Activated CD4-positive, alpha-beta T cell treated with anti-CD3 and anti-CD28 coated beads for 36 hours (primary cell): ENCODE data around the gene CREB3L1. TPM values are rescaled to one million over a fixed set of nuclear protein-coding genes. Genes with fewer than 3 reads are reported as not detected.

Experiments used
- ATAC-seq: fragments of 200-7000 bp; cut with Tn5 transposase; one replicate; pipeline ENCODE4 v1.10.0; 2021; ENCODE audit warnings: mild to moderate bottlenecking, moderate library complexity
- CTCF ChIA-PET: fragments of 350-600 bp; sonication (Branson Sonifier 250); formaldehyde crosslinking; loops from one replicate; lab custom pipeline; 2021; ENCODE audit warnings: antibody characterized with exemption; lab: Charles Lee
- POLR2A ChIA-PET: fragments of 350-600 bp; sonication (Branson Sonifier 250); formaldehyde crosslinking; loops from one replicate; lab custom pipeline; 2021; ENCODE audit warnings: antibody characterized with exemption, inconsistent platforms; lab: Charles Lee
- DNase-seq: peaks from one replicate; pipeline ENCODE4 v3.0.0-alpha.2; 2020
- H3K27ac Mint-ChIP-seq: one replicate; pipeline ENCODE4 v1.8.0; 2021; ENCODE audit warnings: mixed read lengths
- H3K27me3 Mint-ChIP-seq: one replicate; pipeline ENCODE4 v1.8.0; 2021; ENCODE audit warnings: mixed read lengths
- H3K36me3 Mint-ChIP-seq: one replicate; pipeline ENCODE4 v1.8.0; 2021; ENCODE audit warnings: low read depth, mixed read lengths
- H3K4me1 Mint-ChIP-seq: one replicate; pipeline ENCODE4 v1.8.0; 2021; ENCODE audit warnings: mixed read lengths
- H3K4me3 Mint-ChIP-seq: one replicate; pipeline ENCODE4 v1.8.0; 2021; ENCODE audit warnings: mild to moderate bottlenecking, moderate library complexity, mixed read lengths
- H3K9me3 Mint-ChIP-seq: one replicate; pipeline ENCODE4 v1.8.0; 2021; ENCODE audit warnings: low read depth, mixed read lengths
- intact Hi-C, 2 experiments: fragments of 100-400 bp; cut with DNase I in 1 of 2; cut with micrococcal nuclease in 1 of 2; formaldehyde crosslinking; loops; one replicate each; pipeline versions ENCODE4 v1.14.2 to v1.15.1; 2022 to 2024; cut with DNase I, micrococcal nuclease
- total RNA-seq, 2 experiments: library from RNA; stranded (reverse); gene quantifications; one replicate each; pipeline ENCODE4 v1.2.3, GENCODE V29; 2021

The CREB3L1 gene
- total RNA-seq, 2 experiments from 2014 or later, result 0.19 TPM; not detected in 1

DNA sequence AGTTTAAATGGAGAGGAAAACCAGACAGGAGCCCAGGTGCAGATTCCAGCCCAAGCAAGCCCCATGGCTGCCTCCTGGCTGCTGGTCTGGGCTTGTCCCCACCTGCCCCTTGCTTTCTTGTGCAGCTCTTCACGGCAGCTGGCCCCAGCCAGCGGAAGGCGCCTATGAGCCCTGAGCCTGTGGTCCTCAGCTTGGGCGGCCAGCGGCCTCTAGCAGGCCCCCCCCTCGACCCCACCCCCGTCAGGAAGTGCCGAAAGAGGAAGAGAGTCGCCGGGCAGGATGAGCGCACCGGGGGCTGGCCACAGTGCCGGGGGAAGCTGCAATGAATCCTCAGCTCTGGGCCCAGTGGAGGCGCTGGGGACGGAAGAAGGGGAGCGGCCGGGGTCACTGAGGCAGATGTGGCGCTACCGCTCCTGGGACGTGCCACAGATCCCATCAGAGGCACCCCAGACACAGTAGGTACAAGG, 67.7 kb downstream of the CREB3L1 start:
- H3K4me3 Mint-ChIP-seq, result peak overlapping the region; percentile 74
- intact Hi-C loops, result loop anchor here (5.0 to 10.0 kb wide), 7 partner anchors 37 to 1778 kb away; partner anchors contain the start of genes CD82 (in 1 of the 2), CSTPP1 (in 1 of the 2), MADD (in 1 of the 2) and MDK (in 1 of the 2)
- peak overlapping the region; percentile 75 for H3K27ac Mint-ChIP-seq
- H3K9me3 Mint-ChIP-seq, result no peaks in the 10 kb centered on the region
- ChIA-PET CTCF (interaction anchor here (0.7 to 13.2 kb wide), 7 partner anchors 9 to 107 kb away, joined by 3 to 139 read pairs (median 3); no protein-coding TSS in a partner anchor), POLR2A (interaction anchor here (0.6 to 1.1 kb wide), 2 partner anchors 13 to 106 kb away, joined by 3 read pairs; no protein-coding TSS in a partner anchor)
- no peaks in the 10 kb centered on the region for H3K27me3 Mint-ChIP-seq
- H3K36me3 Mint-ChIP-seq, result peaks cover 11% of the 10 kb centered on the region
- no peak for ATAC-seq
- DNase-seq, result peak; percentile 43
- H3K4me1 Mint-ChIP-seq, result peaks cover 73% of the 10 kb centered on the region

- CTCF ChIA-PET, result interaction anchor here (0.7 to 13.2 kb wide), 9 partner anchors 12 to 108 kb away, joined by 3 to 139 read pairs (median 3); no protein-coding TSS in a partner anchor
- Mint-ChIP-seq H3K9me3 (no peaks in the 10 kb centered on the region), H3K27ac (peak overlapping the region; percentile 89), H3K4me3 (peak overlapping the region; percentile 74), H3K36me3 (peaks cover 11% of the 10 kb centered on the region), H3K27me3 (no peaks in the 10 kb centered on the region), H3K4me1 (peaks cover 81% of the 10 kb centered on the region)
- no peak for ATAC-seq
- POLR2A ChIA-PET, result interaction anchor here (0.6 to 1.2 kb wide), 6 partner anchors 12 to 991 kb away, joined by 3 to 5 read pairs (median 4); no protein-coding TSS in a partner anchor
- intact Hi-C loops, result loop anchor here (2.0 to 10.0 kb wide), 8 partner anchors 15 to 1779 kb away; partner anchors contain the start of genes CD82 (in 1 of the 2), CSTPP1 (in 1 of the 2), MADD (in 1 of the 2) and MDK (in 1 of the 2)
- DNase-seq, result peak; percentile 67
Measured at GRCh38 chr11:46345881-46346484, 68.5 kb downstream of the CREB3L1 start.

DNA sequence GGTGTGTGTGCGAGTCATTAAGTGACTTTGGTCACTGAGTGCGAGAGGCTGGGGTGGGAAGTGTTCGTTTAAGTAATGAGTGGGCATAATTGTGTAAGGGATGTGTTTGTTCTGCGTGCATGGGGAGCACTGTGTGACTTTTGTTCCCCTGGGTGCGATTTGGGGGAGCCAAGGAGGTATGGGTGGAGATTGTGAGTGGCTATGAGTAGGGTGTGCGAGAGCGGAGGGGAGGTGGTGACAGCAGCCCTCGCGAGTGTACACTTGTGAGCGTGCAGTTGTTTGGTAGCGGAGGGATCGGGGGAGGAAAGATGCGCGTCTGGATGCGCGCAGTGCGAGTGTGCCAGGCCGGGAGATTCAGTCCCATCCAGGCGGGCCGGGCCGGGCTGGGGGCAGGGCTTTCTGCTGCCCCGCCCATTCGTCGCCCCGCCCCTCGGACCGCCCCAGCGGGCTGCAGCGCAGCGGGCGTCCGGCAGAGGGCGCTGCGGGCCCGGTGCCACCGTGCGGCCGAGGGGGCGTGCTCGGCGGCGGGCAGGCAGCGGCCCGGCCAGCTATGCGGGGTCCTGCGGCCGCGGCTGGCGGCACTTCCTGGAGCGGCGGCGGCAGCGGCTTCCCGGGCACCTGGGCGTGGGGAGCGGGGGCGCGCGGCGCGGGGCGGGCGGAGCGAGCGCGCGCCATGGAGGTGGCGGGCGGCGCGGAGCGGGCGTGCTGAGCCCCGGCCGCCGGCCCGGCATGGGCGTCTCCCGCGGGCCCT, 69.6 kb downstream of the CREB3L1 start, which contains the start of gene DGKZ:
Gene DGKZ, plus strand, starts transcription at position 578 of the 751 bp plus-strand sequence. CDS start 197 bp downstream, outside the sequence.
- Mint-ChIP-seq H3K9me3 (no peaks in the 10 kb centered on the region), H3K36me3 (peaks cover 11% of the 10 kb centered on the region), H3K27me3 (no peaks in the 10 kb centered on the region), H3K27ac (peak within 1 kb of the TSS; percentile 96), H3K4me1 (peaks cover 81% of the 10 kb centered on the region), H3K4me3 (peak within 1 kb of the TSS; percentile 90)
- peak; percentile 93 for DNase-seq
- ChIA-PET CTCF (interaction anchor here (0.6 to 13.2 kb wide), 8 partner anchors 11 to 109 kb away, joined by 3 to 141 read pairs (median 4); no protein-coding TSS in a partner anchor), POLR2A (interaction anchor here (0.7 to 1.2 kb wide), 3 partner anchors 13 to 16 kb away, joined by 4 to 5 read pairs (median 5); no protein-coding TSS in a partner anchor)
- peak; percentile 66 for ATAC-seq
- intact Hi-C loops, result loop anchor here (1.0 to 10.0 kb wide), 22 partner anchors 14 to 1780 kb away; partner anchors contain the start of genes PHF21A (in 2 of the 2), AMBRA1 (in 1 of the 2), ARHGAP1 (in 1 of the 2) and ATG13 (in 1 of the 2)

GRCh38 chr11:46347637-46348311, 70.3 kb downstream of the CREB3L1 start:
- H3K4me1 Mint-ChIP-seq, result peaks cover 79% of the 10 kb centered on the region

DNA sequence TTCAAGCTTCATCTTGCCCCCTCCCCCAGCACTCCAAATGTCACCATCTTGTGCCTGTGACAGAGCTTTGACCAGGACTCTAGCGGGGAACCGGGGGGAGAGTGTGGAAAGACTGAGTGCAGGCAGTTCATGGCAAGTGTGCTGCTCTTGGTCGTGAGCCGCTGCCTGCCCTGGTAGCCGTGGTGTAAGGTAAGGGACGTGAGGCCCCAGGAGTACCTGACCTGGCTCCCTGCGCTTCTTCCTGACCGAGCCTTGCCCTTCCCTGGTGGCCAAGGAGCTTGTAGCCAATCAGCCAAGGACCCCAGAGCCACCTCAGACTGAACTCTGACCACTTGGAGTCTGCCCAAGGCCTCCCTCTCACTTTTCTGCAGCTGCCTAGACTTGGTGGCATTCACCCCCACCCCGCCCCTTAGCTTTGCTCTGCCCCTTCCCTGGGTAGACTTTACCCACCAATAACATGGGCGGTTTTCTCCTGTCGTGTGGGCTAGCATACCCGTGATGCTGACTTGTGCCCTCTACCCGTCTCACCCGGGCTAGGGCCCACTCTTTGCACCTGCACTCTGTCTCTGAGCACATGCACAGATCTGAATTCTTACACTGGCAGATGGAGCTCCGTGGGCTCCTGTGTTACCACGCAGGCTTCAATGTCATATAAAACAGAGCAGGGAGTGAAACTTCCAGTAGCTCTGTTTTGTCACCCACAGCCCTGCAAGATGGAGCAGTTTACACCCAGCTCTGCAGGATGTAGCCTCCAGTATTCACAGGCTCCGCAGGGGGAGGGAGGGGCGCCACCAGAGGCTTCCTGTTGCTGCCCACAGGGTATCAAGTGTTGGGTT, 71.3 kb downstream of the CREB3L1 start:
- ATAC-seq, result peak; percentile 23
- intact Hi-C loops, result loop anchor here (5.0 to 10.0 kb wide), 7 partner anchors 34 to 1781 kb away; partner anchors contain the start of genes CD82 (in 1 of the 2), CSTPP1 (in 1 of the 2), MADD (in 1 of the 2) and MDK (in 1 of the 2)

More at GRCh38 chr11:46347637-46348311, 70.3 kb downstream of the CREB3L1 start:
- ATAC-seq, result no peak
- ChIA-PET POLR2A (interaction anchor here (0.6 to 1.2 kb wide), 2 partner anchors 17 to 204 kb away, joined by 3 read pairs; no protein-coding TSS in a partner anchor), CTCF (interaction anchor here (0.6 to 13.2 kb wide), 11 partner anchors 11 to 184 kb away, joined by 3 to 141 read pairs (median 5); no protein-coding TSS in a partner anchor)
- H3K27ac Mint-ChIP-seq, result peak overlapping the region; percentile 96
- H3K4me3 Mint-ChIP-seq, result peak overlapping the region; percentile 90
- H3K27me3 Mint-ChIP-seq, result no peaks in the 10 kb centered on the region
- no peaks in the 10 kb centered on the region for H3K9me3 Mint-ChIP-seq
- peak; percentile 44 for DNase-seq
- intact Hi-C loops, result loop anchor here (1.0 to 10.0 kb wide), 22 partner anchors 14 to 1780 kb away; partner anchors contain the start of genes PHF21A (in 2 of the 2), AMBRA1 (in 1 of the 2), ARHGAP1 (in 1 of the 2) and ATG13 (in 1 of the 2)
- peaks cover 15% of the 10 kb centered on the region for H3K36me3 Mint-ChIP-seq

DNA sequence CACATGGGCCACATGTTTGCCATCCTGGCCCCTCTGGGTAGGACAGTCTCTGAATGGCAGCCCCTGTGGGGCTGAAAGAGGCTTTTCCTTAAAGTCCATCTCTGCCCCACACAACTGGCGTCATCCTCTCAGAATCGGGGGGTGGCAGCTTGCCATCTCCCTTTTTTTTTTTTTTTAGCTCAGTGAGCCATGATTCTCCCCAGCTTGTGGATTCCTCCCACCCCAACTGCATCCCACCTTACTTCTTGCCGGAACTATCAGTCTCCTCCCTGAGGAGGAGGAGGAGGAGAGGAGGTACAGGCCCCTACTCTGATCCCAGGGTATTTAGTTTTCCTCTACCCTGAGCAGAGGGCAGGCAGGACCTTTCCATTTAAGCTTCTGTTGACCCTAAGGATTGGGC, 73.2 kb downstream of the CREB3L1 start:
- ChIA-PET POLR2A (interaction anchor here (0.6 kb wide), 1 partner anchor 238 kb away, joined by 5 read pairs; no protein-coding TSS in a partner anchor), CTCF (interaction anchor here (0.6 to 13.2 kb wide), 6 partner anchors 10 to 283 kb away, joined by 3 to 141 read pairs (median 32); no protein-coding TSS in a partner anchor)
- H3K27ac Mint-ChIP-seq, result peak overlapping the region; percentile 82
- intact Hi-C loops, result no loop called here
- DNase-seq (no peak), ATAC-seq (no peak)
- H3K4me1 Mint-ChIP-seq, result peaks cover 80% of the 10 kb centered on the region
- no peaks in the 10 kb centered on the region for H3K9me3 Mint-ChIP-seq
- no peaks in the 10 kb centered on the region for H3K27me3 Mint-ChIP-seq
- peaks cover 21% of the 10 kb centered on the region for H3K36me3 Mint-ChIP-seq
- no peak overlapping the region for H3K4me3 Mint-ChIP-seq

More for the DNA sequence above, 71.3 kb downstream of the CREB3L1 start:
- ChIA-PET POLR2A (interaction anchor here (0.6 to 1.2 kb wide), 5 partner anchors 10 to 203 kb away, joined by 3 to 4 read pairs (median 3); no protein-coding TSS in a partner anchor), CTCF (interaction anchor here (0.5 to 13.2 kb wide), 11 partner anchors 8 to 183 kb away, joined by 3 to 141 read pairs (median 6); no protein-coding TSS in a partner anchor)
- Mint-ChIP-seq H3K4me3 (peak overlapping the region; percentile 90), H3K9me3 (no peaks in the 10 kb centered on the region), H3K27me3 (no peaks in the 10 kb centered on the region), H3K27ac (peak overlapping the region; percentile 96), H3K36me3 (peaks cover 18% of the 10 kb centered on the region), H3K4me1 (peaks cover 81% of the 10 kb centered on the region)
- DNase-seq, result peak; percentile 76

- Mint-ChIP-seq H3K4me1 (peaks cover 80% of the 10 kb centered on the region), H3K27me3 (no peaks in the 10 kb centered on the region), H3K4me3 (peak overlapping the region; percentile 76), H3K36me3 (peaks cover 21% of the 10 kb centered on the region), H3K27ac (peak overlapping the region; percentile 82), H3K9me3 (no peaks in the 10 kb centered on the region)
- DNase-seq (no peak), ATAC-seq (no peak)
- ChIA-PET POLR2A (no interaction called here), CTCF (interaction anchor here (0.6 to 13.2 kb wide), 10 partner anchors 8 to 108 kb away, joined by 3 to 141 read pairs (median 8); no protein-coding TSS in a partner anchor)
- intact Hi-C loops, result no loop called here
Measured at GRCh38 chr11:46351148-46351547, 73.7 kb downstream of the CREB3L1 start.

DNA sequence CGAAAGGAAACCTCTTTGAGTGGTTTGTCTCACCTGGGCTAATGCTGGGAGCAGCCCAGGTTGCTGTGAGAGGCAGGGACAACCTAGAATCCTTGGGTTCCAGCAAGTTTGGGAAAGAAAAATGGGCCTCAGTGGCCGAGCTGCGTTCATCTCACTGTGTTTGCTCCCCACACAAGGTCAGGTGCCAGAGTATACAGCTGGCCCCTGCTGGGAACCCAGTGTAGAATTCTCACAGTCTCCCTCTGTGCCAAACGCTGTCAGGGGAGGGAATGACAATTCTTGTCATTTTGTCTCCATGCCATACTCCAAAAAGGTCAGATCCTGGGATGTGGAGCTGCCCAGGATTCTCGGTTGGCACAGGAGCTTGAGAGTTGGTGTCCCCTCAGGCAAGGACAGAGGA, 74.1 kb downstream of the CREB3L1 start:
- POLR2A ChIA-PET, result interaction anchor here (0.5 to 0.8 kb wide), 4 partner anchors 9 to 568 kb away, joined by 3 read pairs; no protein-coding TSS in a partner anchor
- intact Hi-C loops, result loop anchor here (1.0 to 2.0 kb wide), 5 partner anchors 15 to 349 kb away; partner anchors contain the start of genes ARHGAP1 (in 1 of the 2) and PHF21A (in 1 of the 2)
- CTCF ChIA-PET, result interaction anchor here (0.6 to 13.2 kb wide), 18 partner anchors 8 to 349 kb away, joined by 3 to 141 read pairs (median 6); partner anchors contain the start of genes CHRM4 and ZNF408
- H3K27me3 Mint-ChIP-seq, result no peaks in the 10 kb centered on the region
- ATAC-seq (no peak), DNase-seq (no peak)
- peaks cover 80% of the 10 kb centered on the region for H3K4me1 Mint-ChIP-seq
- no peaks in the 10 kb centered on the region for H3K9me3 Mint-ChIP-seq
- H3K27ac Mint-ChIP-seq, result peak overlapping the region; percentile 82
- peaks cover 23% of the 10 kb centered on the region for H3K36me3 Mint-ChIP-seq
- H3K4me3 Mint-ChIP-seq, result peak overlapping the region; percentile 76
